Neuronal stem cell (in vitro differentiated cells): ENCODE measurements around the gene SULF2.
A peak's percentile ranks its signal among the peaks of the same experiment; 100 is the strongest.

Experiments
- DNase-seq: peaks from one replicate; pipeline ENCODE4 v3.0.0-alpha.2; 2013; ENCODE audit warnings: low spot score
- H2AFZ ChIP-seq: one replicate; pipeline ENCODE4 v1.6.1; 2013; ENCODE audit warnings: mild to moderate bottlenecking, low read length, inconsistent platforms
- H2AK5ac ChIP-seq: 2 replicates; pipeline ENCODE4 v1.6.1; 2013; ENCODE audit warnings: low read depth, mild to moderate bottlenecking, inconsistent platforms, low read length, moderate library complexity, mixed read lengths
- H2BK120ac ChIP-seq: 2 replicates; pipeline ENCODE4 v1.6.1; 2013; ENCODE audit warnings: low read depth, mild to moderate bottlenecking, inconsistent platforms, low read length, moderate library complexity, mixed read lengths
- H2BK12ac ChIP-seq: one replicate; pipeline ENCODE4 v1.6.1; 2013; ENCODE audit warnings: low read length, inconsistent platforms
- H2BK15ac ChIP-seq: 2 replicates; pipeline ENCODE4 v1.6.1; 2013; ENCODE audit warnings: mild to moderate bottlenecking, low read length, inconsistent platforms, mixed read lengths
- H2BK5ac ChIP-seq: one replicate; pipeline ENCODE4 v1.6.1; 2013; ENCODE audit warnings: inconsistent platforms, mild to moderate bottlenecking, low read length, moderate library complexity
- H3K14ac ChIP-seq: one replicate; pipeline ENCODE4 v1.6.1; 2013; ENCODE audit warnings: low read length, inconsistent platforms
- H3K18ac ChIP-seq: 2 replicates; pipeline ENCODE4 v1.6.1; 2013; ENCODE audit warnings: low read length, inconsistent platforms
- H3K23ac ChIP-seq: 2 replicates; pipeline ENCODE4 v1.6.1; 2013; ENCODE audit warnings: low read depth, mild to moderate bottlenecking, mixed read lengths, low read length, inconsistent platforms; ENCODE audit not compliant: poor library complexity
- H3K27ac ChIP-seq: replicated peaks from 3 replicates; pipeline ENCODE4 v1.5.1; 2013; ENCODE audit warnings: low read length, inconsistent platforms
- H3K27me3 ChIP-seq, 3 experiments: 2 replicates each; pipeline ENCODE4 v1.6.1; 2013; ENCODE audit warnings: low read length in 3 of 3, mild to moderate bottlenecking in 2 of 3, inconsistent platforms in 1 of 3, low read depth in 1 of 3, mixed read lengths in 1 of 3, moderate library complexity in 1 of 3; ENCODE audit not compliant: control insufficient read depth in 3 of 3, insufficient read depth in 3 of 3
- H3K36me3 ChIP-seq, 2 donors: replicated peaks in 1 of 2; 2 replicates each; pipeline ENCODE4 v1.6.1; 2013; ENCODE audit warnings: low read length in 2 of 2; ENCODE audit not compliant: control insufficient read depth in 2 of 2, insufficient read depth in 2 of 2
- H3K4ac ChIP-seq: 2 replicates; pipeline ENCODE4 v1.6.1; 2013; ENCODE audit warnings: inconsistent platforms, mild to moderate bottlenecking, low read length, moderate library complexity
- H3K4me1 ChIP-seq, 2 donors: 1 replicate in 1 of 2; 2 replicates in 1 of 2; pipeline ENCODE4 v1.6.1; 2013; ENCODE audit warnings: low read length in 2 of 2, low read depth in 1 of 2; ENCODE audit not compliant: control insufficient read depth in 2 of 2, insufficient read depth in 1 of 2
- H3K4me2 ChIP-seq: one replicate; pipeline ENCODE4 v1.6.1; 2013; ENCODE audit warnings: mild to moderate bottlenecking, low read length, inconsistent platforms; ENCODE audit not compliant: insufficient read depth, poor library complexity, severe bottlenecking
- H3K4me3 ChIP-seq, 2 donors: 2 replicates each; pipeline ENCODE4 v1.5.1; 2013; ENCODE audit warnings: low read length in 2 of 2, mild to moderate bottlenecking in 2 of 2, inconsistent platforms in 1 of 2, moderate library complexity in 1 of 2
- H3K79me1 ChIP-seq: one replicate; pipeline ENCODE4 v1.6.1; 2013; ENCODE audit warnings: low read depth, mild to moderate bottlenecking, inconsistent platforms, low read length, moderate library complexity
- H3K9ac ChIP-seq: one replicate; pipeline ENCODE4 v1.6.1; 2013; ENCODE audit warnings: mild to moderate bottlenecking, low read depth, low read length, inconsistent platforms; ENCODE audit not compliant: poor library complexity
- H3K9me3 ChIP-seq, 2 donors: replicated peaks in 1 of 2; 2 replicates each; pipeline versions ENCODE3 to v1.6.1; 2013; ENCODE audit warnings: low read length in 2 of 2, mild to moderate bottlenecking in 2 of 2, inconsistent platforms in 1 of 2, low read depth in 1 of 2, mixed read lengths in 1 of 2, moderate library complexity in 1 of 2; ENCODE audit not compliant: control insufficient read depth in 2 of 2, insufficient read depth in 1 of 2
- H4K8ac ChIP-seq: one replicate; pipeline ENCODE4 v1.6.1; 2013; ENCODE audit warnings: low read depth, mild to moderate bottlenecking, inconsistent platforms, low read length, moderate library complexity
- H4K91ac ChIP-seq: one replicate; pipeline ENCODE4 v1.6.1; 2013; ENCODE audit warnings: low read length, low read depth, mild to moderate bottlenecking, inconsistent platforms; ENCODE audit not compliant: poor library complexity
- WGBS, 2 donors: extraction: QIAGEN DNeasy Blood & Tissue Kit; methylation state at CpG; one replicate each; pipeline ENCODE4 v1.1.7; 2013; ENCODE audit warnings: missing lambda C conversion rate in 2 of 2, mixed read lengths in 1 of 2; ENCODE audit not compliant: insufficient read length in 2 of 2, insufficient replicate concordance in 1 of 2; ENCODE audit errors: extremely low coverage in 2 of 2; 5-methylcytosine and 5-hydroxymethylcytosine counted together

SULF2 gene

GRCh38 chr20:47724396-47724795 lies 60.9 kb downstream of the SULF2 start:
- Histone ChIP-seq H3K27me3 (no peaks in the 10 kb centered on the region), H3K4me2 (no peak overlapping the region), H3K4me1 (peaks cover 17 to 27% of the 10 kb centered on the region in 2 donors), H3K9me3 (peaks cover 0 to 9% of the 10 kb centered on the region in 2 donors), H3K14ac (no peak overlapping the region), H3K4ac (no peak overlapping the region), H2BK12ac (no peak overlapping the region), H3K9ac (no peak overlapping the region), H3K27ac (peak overlapping the region; percentile 87), H3K79me1 (no peaks in the 10 kb centered on the region), H2AFZ (no peak overlapping the region), H3K23ac (no peak overlapping the region), H2AK5ac (no peak overlapping the region), H3K36me3 (peaks cover 0 to 4% of the 10 kb centered on the region in 2 donors), H4K8ac (no peak overlapping the region), H2BK5ac (no peak overlapping the region), H3K18ac (no peak overlapping the region), H2BK120ac (no peak overlapping the region), H4K91ac (no peak overlapping the region), H3K4me3 (no peak overlapping the region), H2BK15ac (no peak overlapping the region)
- WGBS, 2 donors, result no CpG with 5 or more reads among the region's 6 CpGs
- peak; percentile 48 for DNase-seq

GRCh38 chr20:47723322-47723721 lies 62.0 kb downstream of the SULF2 start:
- Histone ChIP-seq H2BK15ac (no peak overlapping the region), H2AK5ac (no peak overlapping the region), H2AFZ (no peak overlapping the region), H3K14ac (no peak overlapping the region), H3K23ac (no peak overlapping the region), H3K4me1 (peaks cover 16 to 24% of the 10 kb centered on the region in 2 donors), H3K4me2 (no peak overlapping the region), H3K4me3 (no peak overlapping the region), H3K27ac (no peak overlapping the region), H3K9me3 (peaks cover 0 to 9% of the 10 kb centered on the region in 2 donors), H4K8ac (no peak overlapping the region), H3K18ac (no peak overlapping the region), H3K4ac (no peak overlapping the region), H3K27me3 (no peaks in the 10 kb centered on the region), H3K36me3 (peaks cover 0 to 2% of the 10 kb centered on the region in 2 donors), H4K91ac (no peak overlapping the region), H2BK5ac (no peak overlapping the region), H3K9ac (no peak overlapping the region), H3K79me1 (no peaks in the 10 kb centered on the region), H2BK12ac (no peak overlapping the region), H2BK120ac (no peak overlapping the region)
- no CpG with 5 or more reads among the region's 11 CpGs for WGBS, 2 donors
- no peak for DNase-seq

GRCh38 chr20:47720636-47721427 lies 64.4 kb downstream of the SULF2 start:
- Histone ChIP-seq H4K8ac (no peak overlapping the region), H3K9me3 (peaks cover 0 to 5% of the 10 kb centered on the region in 2 donors), H2BK120ac (no peak overlapping the region), H3K4me1 (peaks cover 10 to 15% of the 10 kb centered on the region in 2 donors), H2BK15ac (no peak overlapping the region), H3K18ac (no peak overlapping the region), H2BK12ac (no peak overlapping the region), H4K91ac (no peak overlapping the region), H3K9ac (no peak overlapping the region), H3K27me3 (no peaks in the 10 kb centered on the region), H3K79me1 (no peaks in the 10 kb centered on the region), H2BK5ac (no peak overlapping the region), H3K36me3 (peaks cover 0 to 2% of the 10 kb centered on the region in 2 donors), H2AFZ (no peak overlapping the region), H3K23ac (no peak overlapping the region), H3K4me2 (no peak overlapping the region), H2AK5ac (no peak overlapping the region), H3K27ac (no peak overlapping the region), H3K14ac (no peak overlapping the region), H3K4ac (no peak overlapping the region), H3K4me3 (no peak overlapping the region)
- no peak for DNase-seq
- no CpG with 5 or more reads among the region's 7 CpGs for WGBS, 2 donors

DNA sequence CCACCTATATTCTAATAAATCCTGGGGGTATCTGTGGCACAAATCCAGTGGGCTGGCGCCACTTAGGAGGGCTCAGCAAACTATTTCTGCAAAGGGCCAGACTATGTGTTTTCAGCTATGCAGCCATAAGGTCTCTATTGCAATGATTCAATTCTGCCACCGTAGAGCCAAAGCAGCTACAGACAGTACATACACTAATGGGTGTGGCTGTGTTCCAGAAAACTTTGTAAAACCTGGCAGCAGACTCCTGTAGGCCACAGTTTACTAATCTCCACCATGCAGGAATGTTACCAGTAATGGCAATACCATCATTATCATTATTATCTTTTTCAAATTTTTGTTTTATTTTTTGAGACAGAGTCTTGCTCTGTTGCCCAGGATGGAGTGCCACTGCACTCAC lies 65.7 kb downstream of the SULF2 start:
- Histone ChIP-seq H2AFZ (no peak overlapping the region), H3K18ac (no peak overlapping the region), H4K8ac (no peak overlapping the region), H2AK5ac (no peak overlapping the region), H3K14ac (no peak overlapping the region), H3K23ac (no peak overlapping the region), H3K9me3 (peaks cover 0 to 5% of the 10 kb centered on the region in 2 donors), H3K36me3 (peaks cover 0 to 2% of the 10 kb centered on the region in 2 donors), H3K9ac (no peak overlapping the region), H3K27me3 (no peaks in the 10 kb centered on the region), H3K27ac (no peak overlapping the region), H2BK5ac (no peak overlapping the region), H3K4me1 (peaks cover 6 to 8% of the 10 kb centered on the region in 2 donors), H4K91ac (no peak overlapping the region), H3K79me1 (no peaks in the 10 kb centered on the region), H3K4me2 (no peak overlapping the region), H2BK15ac (no peak overlapping the region), H2BK120ac (no peak overlapping the region), H3K4me3 (no peak overlapping the region), H3K4ac (no peak overlapping the region), H2BK12ac (no peak overlapping the region)
- no peak for DNase-seq
- WGBS, 2 donors, result no CpG with 5 or more reads among the region's 2 CpGs
